Upper lobe of right lung (tissue), 1 donor: Measurements from ENCODE around the gene FLOT2. TPM values are rescaled to one million over a fixed set of nuclear protein-coding genes. Genes with fewer than 3 reads are reported as not detected.

ENCODE experiments used
- ATAC-seq: fragments of 200-7000 bp; cut with Tn5 transposase; one replicate; pipeline ENCODE4 v1.9.1; 2020; ENCODE audit warnings: mild to moderate bottlenecking, moderate library complexity
- DNase-seq: peaks from one replicate; pipeline ENCODE4 v3.0.0-alpha.2; 2020
- H3K27ac ChIP-seq: fragments of 200-600 bp; one replicate; pipeline ENCODE4 v1.8.0; 2022
- H3K27me3 ChIP-seq: fragments of 200-600 bp; one replicate; pipeline ENCODE4 v1.8.0; 2022; ENCODE audit warnings: mild to moderate bottlenecking
- H3K36me3 ChIP-seq: fragments of 200-600 bp; one replicate; pipeline ENCODE4 v1.8.0; 2022
- H3K4me1 ChIP-seq: fragments of 200-600 bp; one replicate; pipeline ENCODE4 v1.8.0; 2022
- H3K4me3 ChIP-seq: fragments of 200-600 bp; one replicate; pipeline ENCODE4 v1.8.0; 2022; ENCODE audit warnings: mild to moderate bottlenecking
- H3K9me3 ChIP-seq: fragments of 200-600 bp; one replicate; pipeline ENCODE4 v1.8.0; 2022
- CTCF ChIP-seq: fragments of 200-600 bp; IDR thresholded peaks from one replicate; pipeline ENCODE4 v1.8.0; 2022; ENCODE audit warnings: antibody characterized with exemption
- intact Hi-C: fragments of 100-400 bp; cut with DNase I; formaldehyde crosslinking; loops from one replicate; pipeline ENCODE4 v1.11.0; 2022
- total RNA-seq: library from RNA; stranded (reverse); fragmentation: NEBNext Ultra II Directional; extraction: Animal tissue kit (Norgen Biotek cat#: 25700); gene quantifications from one replicate; pipeline ENCODE4 v1.2.1, GENCODE V29; 2021
- donor health status: DM: no; HTN: yes; CAD: no; lungs with severe emphysema.

Gene FLOT2
- total RNA-seq, 1 donor from 2014 or later = 157 TPM

- intact Hi-C loops = no loop called here
- ATAC-seq = no peak
- TF ChIP-seq CTCF = no peak
- Histone ChIP-seq H3K27me3 (no peaks in the 10 kb centered on the region), H3K36me3 (no peaks in the 10 kb centered on the region), H3K9me3 (no peaks in the 10 kb centered on the region), H3K4me1 (no peaks in the 10 kb centered on the region), H3K27ac (no peak overlapping the region), H3K4me3 (no peak overlapping the region)
- DNase-seq = no peak
Observed at GRCh38 chr17:28871056-28871579, 26.4 kb downstream of the FLOT2 start.

- H3K27ac ChIP-seq = no peak overlapping the region
- H3K4me3 ChIP-seq = no peak overlapping the region
- no peaks in the 10 kb centered on the region for H3K4me1 ChIP-seq
- no peaks in the 10 kb centered on the region for H3K9me3 ChIP-seq
- no peak for TF ChIP-seq CTCF
- no peaks in the 10 kb centered on the region for H3K27me3 ChIP-seq
- H3K36me3 ChIP-seq = no peaks in the 10 kb centered on the region
- intact Hi-C loops = no loop called here
- ATAC-seq (no peak), DNase-seq (no peak)
Observed at GRCh38 chr17:28867276-28867675, 30.3 kb downstream of the FLOT2 start.

GRCh38 chr17:28865946-28866752 is 31.4 kb downstream of the FLOT2 start:
- DNase-seq = no peak
- no peaks in the 10 kb centered on the region for H3K4me1 ChIP-seq
- intact Hi-C loops = no loop called here
- no peaks in the 10 kb centered on the region for H3K9me3 ChIP-seq
- no peaks in the 10 kb centered on the region for H3K27me3 ChIP-seq
- no peak overlapping the region for H3K27ac ChIP-seq
- H3K4me3 ChIP-seq = no peak overlapping the region
- ATAC-seq = peak; percentile 32
- TF ChIP-seq CTCF = no peak
- peaks cover 5% of the 10 kb centered on the region for H3K36me3 ChIP-seq

- ATAC-seq (peak; percentile 41), DNase-seq (no peak)
- H3K27me3 ChIP-seq = no peaks in the 10 kb centered on the region
- intact Hi-C loops = no loop called here
- no peak overlapping the region for H3K4me3 ChIP-seq
- no peak overlapping the region for H3K27ac ChIP-seq
- peaks cover 14% of the 10 kb centered on the region for H3K36me3 ChIP-seq
- H3K9me3 ChIP-seq = no peaks in the 10 kb centered on the region
- H3K4me1 ChIP-seq = no peaks in the 10 kb centered on the region
- no peak for TF ChIP-seq CTCF
Observed at GRCh38 chr17:28864991-28865849, 32.3 kb downstream of the FLOT2 start.

- Histone ChIP-seq H3K27me3 (no peaks in the 10 kb centered on the region), H3K4me3 (no peak overlapping the region), H3K4me1 (no peaks in the 10 kb centered on the region), H3K36me3 (peaks cover 27% of the 10 kb centered on the region), H3K9me3 (no peaks in the 10 kb centered on the region), H3K27ac (no peak overlapping the region)
- TF ChIP-seq CTCF = no peak
- DNase-seq = no peak
- intact Hi-C loops = no loop called here
- ATAC-seq = no peak
Observed at GRCh38 chr17:28863953-28864352, 33.6 kb downstream of the FLOT2 start.
